ENCODE measurements around the gene GPNMB. TPM values are rescaled to one million over a fixed set of nuclear protein-coding genes. Genes with fewer than 3 reads are reported as not detected.
"Not testable (repeated sequence)": the region's sequence is repeated elsewhere in the genome, so short reads cannot be mapped to it uniquely, and the experiment has no call there.

The GPNMB gene
- 1.2 TPM in 2 replicates for total RNA-seq (2021)
- long read RNA-seq, partial matches to known transcripts, result 0 of 5 reads
- long read RNA-seq, other reads (novel, unspliced or antisense), result 1 of 5 reads

- Histone ChIP-seq H3T11ph (ENCODE audit: low read length) (no peak within 1 kb of the TSS), H3K9ac (ENCODE audit: extremely low read depth, insufficient read length, low read length) (no peak within 1 kb of the TSS), H2BK120ac (ENCODE audit: low read depth, low read length, poor library complexity, severe bottlenecking) (no peak within 1 kb of the TSS), H3K9me3 (ENCODE audit: control insufficient read depth, low read depth, low read length) (no peaks in the 10 kb centered on the region), H3K4ac (ENCODE audit: low read depth, low read length) (no peak within 1 kb of the TSS), H3K14ac (ENCODE audit: insufficient read depth, low read length) (peak within 1 kb of the TSS; percentile 79; the same call in 1 of the 2 replicates), H3K23ac (ENCODE audit: insufficient read length, low read depth, low read length) (no peak within 1 kb of the TSS), H2AK5ac (ENCODE audit: insufficient read length, low read length) (no peak within 1 kb of the TSS), H3K4me1 (ENCODE audit: insufficient read depth, low read length) (no peaks in the 10 kb centered on the region), H3K79me2 (ENCODE audit: insufficient read depth, low read length) (no peaks in the 10 kb centered on the region), H2AFZ (ENCODE audit: low read length) (peak within 1 kb of the TSS; percentile 4), H3K4me2 (ENCODE audit: insufficient read depth, insufficient read length, low read length) (no peak within 1 kb of the TSS), H4K8ac (replicated peaks; ENCODE audit: insufficient read length, low read depth, low read length) (no peak within 1 kb of the TSS), H2BK20ac (ENCODE audit: low read depth, low read length, poor library complexity, severe bottlenecking) (no peak within 1 kb of the TSS), H3K27me3 (ENCODE audit: insufficient read depth, low read length) (no peaks in the 10 kb centered on the region), H3K18ac (ENCODE audit: insufficient read length, low read depth, low read length) (no peak within 1 kb of the TSS), H2BK5ac (ENCODE audit: insufficient read length, low read length) (no peak within 1 kb of the TSS), H4K5ac (ENCODE audit: insufficient read length, low read depth, low read length) (no peak within 1 kb of the TSS), H3K56ac (ENCODE audit: insufficient read length, low read depth, low read length) (no peak within 1 kb of the TSS), H2BK15ac (ENCODE audit: low read depth, low read length) (no peak within 1 kb of the TSS), H3K79me1 (ENCODE audit: insufficient read depth, low read depth, low read length, poor library complexity, severe bottlenecking) (no peaks in the 10 kb centered on the region), H3K23me2 (ENCODE audit: insufficient read length, low read depth, low read length, poor library complexity, severe bottlenecking) (no peaks in the 10 kb centered on the region), H4K20me1 (ENCODE audit: control insufficient read depth, insufficient read depth, insufficient read length) (no peaks in the 10 kb centered on the region), H2BK12ac (ENCODE audit: insufficient read length, low read depth, low read length) (no peak within 1 kb of the TSS), H4K91ac (ENCODE audit: insufficient read length, low read depth, low read length) (no peak within 1 kb of the TSS), H3K27ac (ENCODE audit: insufficient read length, low read depth, low read length) (no peak within 1 kb of the TSS)
- no peaks in the 10 kb centered on the region for H3K36me3 Mint-ChIP-seq (ENCODE audit: insufficient read depth in 1 of 3, low read depth in 3 of 3)
- H3K27me3 Mint-ChIP-seq (ENCODE audit: low read depth), result peaks cover 2% of the 10 kb centered on the region; the same call in 1 of the 2 replicates
- no CpG with 5 or more reads among the region's 7 CpGs for WGBS (ENCODE audit: extremely low coverage, insufficient read length, low lambda C conversion rate)
- no peak within 1 kb of the TSS for H3K27ac Mint-ChIP-seq
- no peak for TF ChIP-seq CTCF (conservative IDR thresholded peaks at IDR 0.05)
- H3K9me3 Mint-ChIP-seq, result no peaks in the 10 kb centered on the region
- no peak for DNase-seq
- no peak within 1 kb of the TSS for H3K4me3 Mint-ChIP-seq
- peaks cover 0 to 5% of the 10 kb centered on the region in 2 experiments; a peak in 1 of 4 replicates for H3K4me1 Mint-ChIP-seq
Measured at GRCh38 chr7:23246555-23246954, at the start of gene GPNMB. GPNMB (plus strand) TSS chr7:23246775; CDS start chr7:23246858, 83 bp downstream.

- H3K27ac Mint-ChIP-seq; H3K9ac ChIP-seq (ENCODE audit: extremely low read depth, insufficient read length, low read length): not testable (repeated sequence)
Measured at GRCh38 chr7:23197745-23198144, 48.8 kb upstream of the GPNMB start.

More at GRCh38 chr7:23197745-23198144, 48.8 kb upstream of the GPNMB start:
- not testable (repeated sequence) for H3K27me3 Mint-ChIP-seq (ENCODE audit: low read depth); H3K79me1 ChIP-seq (ENCODE audit: insufficient read depth, low read depth, low read length, poor library complexity, severe bottlenecking); H2BK5ac ChIP-seq (ENCODE audit: insufficient read length, low read length); DNase-seq; H4K91ac ChIP-seq (ENCODE audit: insufficient read length, low read depth, low read length); H4K20me1 ChIP-seq (ENCODE audit: control insufficient read depth, insufficient read depth, insufficient read length); H3T11ph ChIP-seq (ENCODE audit: low read length); H3K14ac ChIP-seq (ENCODE audit: insufficient read depth, low read length); H3K4me2 ChIP-seq (ENCODE audit: insufficient read depth, insufficient read length, low read length); H3K4me3 Mint-ChIP-seq; H3K23ac ChIP-seq (ENCODE audit: insufficient read length, low read depth, low read length); H3K23me2 ChIP-seq (ENCODE audit: insufficient read length, low read depth, low read length, poor library complexity, severe bottlenecking); H3K56ac ChIP-seq (ENCODE audit: insufficient read length, low read depth, low read length); H3K9me3 ChIP-seq (ENCODE audit: control insufficient read depth, low read depth, low read length); H3K79me2 ChIP-seq (ENCODE audit: insufficient read depth, low read length); H3K27me3 ChIP-seq (ENCODE audit: insufficient read depth, low read length); H2BK20ac ChIP-seq (ENCODE audit: low read depth, low read length, poor library complexity, severe bottlenecking); H2AK5ac ChIP-seq (ENCODE audit: insufficient read length, low read length); H3K4me1 ChIP-seq (ENCODE audit: insufficient read depth, low read length); H4K5ac ChIP-seq (ENCODE audit: insufficient read length, low read depth, low read length); H3K27ac ChIP-seq (ENCODE audit: insufficient read length, low read depth, low read length); H2BK12ac ChIP-seq (ENCODE audit: insufficient read length, low read depth, low read length); H2BK15ac ChIP-seq (ENCODE audit: low read depth, low read length); H4K8ac ChIP-seq (replicated peaks; ENCODE audit: insufficient read length, low read depth, low read length); H3K4ac ChIP-seq (ENCODE audit: low read depth, low read length); H2AFZ ChIP-seq (ENCODE audit: low read length); H3K9me3 Mint-ChIP-seq; H2BK120ac ChIP-seq (ENCODE audit: low read depth, low read length, poor library complexity, severe bottlenecking); H3K18ac ChIP-seq (ENCODE audit: insufficient read length, low read depth, low read length); H3K4me1 Mint-ChIP-seq
- H3K36me3 Mint-ChIP-seq (ENCODE audit: insufficient read depth in 1 of 3, low read depth in 3 of 3), result peaks cover 40 to 59% (median 53%) of the 10 kb centered on the region in 3 experiments
- no CpG with 5 or more reads among the region's 5 CpGs for WGBS (ENCODE audit: extremely low coverage, insufficient read length, low lambda C conversion rate)
